Measurements from ENCODE around the gene E2F7.

DNA sequence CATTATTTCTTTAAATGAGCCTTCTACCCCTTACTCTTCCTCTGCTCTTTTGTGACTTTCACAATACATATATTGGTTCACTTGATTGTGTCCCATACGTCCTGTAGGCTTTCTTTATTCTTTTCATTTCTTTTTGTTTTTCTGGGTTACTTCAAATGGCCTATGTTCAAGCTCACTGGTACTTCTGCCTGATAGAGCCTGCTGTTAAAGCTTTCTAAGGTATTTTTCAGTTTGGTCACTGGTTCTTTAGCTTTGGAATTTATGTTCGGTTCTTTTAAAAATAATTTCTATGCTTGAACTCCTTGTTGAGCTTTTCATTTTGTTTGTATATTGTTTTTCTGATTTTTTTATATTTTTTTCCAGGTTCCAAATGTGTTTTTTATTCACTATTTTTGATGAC lies 81.9 kb downstream of the E2F7 start:
- TF ChIP-seq, protein P1, sequence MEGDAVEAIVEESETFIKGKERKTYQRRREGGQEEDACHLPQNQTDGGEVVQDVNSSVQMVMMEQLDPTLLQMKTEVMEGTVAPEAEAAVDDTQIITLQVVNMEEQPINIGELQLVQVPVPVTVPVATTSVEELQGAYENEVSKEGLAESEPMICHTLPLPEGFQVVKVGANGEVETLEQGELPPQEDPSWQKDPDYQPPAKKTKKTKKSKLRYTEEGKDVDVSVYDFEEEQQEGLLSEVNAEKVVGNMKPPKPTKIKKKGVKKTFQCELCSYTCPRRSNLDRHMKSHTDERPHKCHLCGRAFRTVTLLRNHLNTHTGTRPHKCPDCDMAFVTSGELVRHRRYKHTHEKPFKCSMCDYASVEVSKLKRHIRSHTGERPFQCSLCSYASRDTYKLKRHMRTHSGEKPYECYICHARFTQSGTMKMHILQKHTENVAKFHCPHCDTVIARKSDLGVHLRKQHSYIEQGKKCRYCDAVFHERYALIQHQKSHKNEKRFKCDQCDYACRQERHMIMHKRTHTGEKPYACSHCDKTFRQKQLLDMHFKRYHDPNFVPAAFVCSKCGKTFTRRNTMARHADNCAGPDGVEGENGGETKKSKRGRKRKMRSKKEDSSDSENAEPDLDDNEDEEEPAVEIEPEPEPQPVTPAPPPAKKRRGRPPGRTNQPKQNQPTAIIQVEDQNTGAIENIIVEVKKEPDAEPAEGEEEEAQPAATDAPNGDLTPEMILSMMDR (IDR thresholded peaks at IDR 0.05; ENCODE audit: insufficient read depth, low read depth, low read length) = no peak
- TF ChIP-seq EZH2 (IDR thresholded peaks at IDR 0.05; ENCODE audit: insufficient read depth, low read length) = no peak
